Measurements from ENCODE around the gene PGBD5.

PGBD5 gene

DNA sequence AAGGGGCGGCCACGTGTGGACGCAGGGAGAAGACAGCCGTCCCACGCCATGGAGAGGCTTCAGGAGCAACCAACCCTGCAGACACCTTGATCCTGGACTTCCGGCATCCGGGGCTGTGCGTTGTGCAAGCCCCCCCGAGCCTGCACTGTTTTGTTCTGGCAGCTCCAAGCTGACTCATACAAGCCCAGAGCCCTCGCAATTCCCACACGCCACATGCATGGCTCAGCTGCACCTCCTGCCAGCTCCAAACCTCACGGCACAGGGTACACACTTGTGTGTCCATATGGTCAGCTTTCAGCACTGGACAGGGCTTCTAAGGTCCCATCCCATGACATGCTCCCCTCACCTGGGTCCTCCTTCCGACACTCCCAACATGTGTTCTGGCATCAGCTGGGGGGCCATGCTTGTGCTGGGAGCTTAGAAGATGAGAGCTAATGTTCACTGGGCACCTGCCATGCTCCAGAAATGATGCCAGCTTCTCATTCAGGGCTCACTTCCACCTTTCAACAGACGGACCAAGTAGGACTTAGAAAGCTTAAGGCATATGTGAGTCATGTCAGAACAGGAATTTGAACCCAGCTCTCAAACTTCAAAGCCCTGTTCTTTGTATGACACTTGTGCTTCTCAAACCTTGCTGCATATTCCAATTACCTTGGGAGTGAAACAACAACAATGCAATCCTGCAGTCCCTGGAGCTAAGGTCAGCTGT is 137.3 kb downstream of the PGBD5 start:
- TF ChIP-seq, protein P1, sequence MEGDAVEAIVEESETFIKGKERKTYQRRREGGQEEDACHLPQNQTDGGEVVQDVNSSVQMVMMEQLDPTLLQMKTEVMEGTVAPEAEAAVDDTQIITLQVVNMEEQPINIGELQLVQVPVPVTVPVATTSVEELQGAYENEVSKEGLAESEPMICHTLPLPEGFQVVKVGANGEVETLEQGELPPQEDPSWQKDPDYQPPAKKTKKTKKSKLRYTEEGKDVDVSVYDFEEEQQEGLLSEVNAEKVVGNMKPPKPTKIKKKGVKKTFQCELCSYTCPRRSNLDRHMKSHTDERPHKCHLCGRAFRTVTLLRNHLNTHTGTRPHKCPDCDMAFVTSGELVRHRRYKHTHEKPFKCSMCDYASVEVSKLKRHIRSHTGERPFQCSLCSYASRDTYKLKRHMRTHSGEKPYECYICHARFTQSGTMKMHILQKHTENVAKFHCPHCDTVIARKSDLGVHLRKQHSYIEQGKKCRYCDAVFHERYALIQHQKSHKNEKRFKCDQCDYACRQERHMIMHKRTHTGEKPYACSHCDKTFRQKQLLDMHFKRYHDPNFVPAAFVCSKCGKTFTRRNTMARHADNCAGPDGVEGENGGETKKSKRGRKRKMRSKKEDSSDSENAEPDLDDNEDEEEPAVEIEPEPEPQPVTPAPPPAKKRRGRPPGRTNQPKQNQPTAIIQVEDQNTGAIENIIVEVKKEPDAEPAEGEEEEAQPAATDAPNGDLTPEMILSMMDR (IDR thresholded peaks at IDR 0.05), result no peak

DNA sequence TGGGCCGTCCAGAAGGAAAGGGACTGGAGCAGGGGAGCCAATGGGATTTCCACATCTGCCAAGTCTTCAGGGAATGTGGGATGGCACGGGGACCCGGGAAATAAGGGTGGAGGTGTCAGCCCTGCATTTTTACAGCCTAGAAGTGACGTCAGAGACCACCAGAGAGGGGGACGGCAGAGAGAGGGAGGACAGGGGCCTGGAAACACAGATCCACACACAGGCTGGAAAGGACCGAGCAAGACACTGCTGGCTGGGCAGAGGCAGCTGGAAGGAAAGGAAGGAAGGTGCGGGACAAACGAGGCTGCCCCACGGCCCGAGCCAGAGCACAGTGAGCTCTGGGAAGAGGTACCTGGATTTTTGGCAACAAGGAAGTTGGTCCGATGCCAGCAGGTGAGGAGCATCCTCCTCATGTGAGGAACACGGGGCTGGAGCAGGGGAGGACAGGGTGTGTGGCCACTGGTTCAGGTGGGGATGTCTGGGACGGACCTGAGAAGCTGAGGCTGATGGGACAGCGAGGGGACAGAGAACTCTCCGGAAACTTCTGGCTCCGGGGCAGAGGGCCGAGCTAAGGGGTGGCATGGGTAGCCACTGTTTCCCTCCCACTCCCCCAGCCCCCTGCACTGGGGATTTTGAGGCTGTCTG is 138.3 kb downstream of the PGBD5 start:
- TF ChIP-seq, protein P1 (IDR thresholded peaks at IDR 0.05), result no peak

DNA sequence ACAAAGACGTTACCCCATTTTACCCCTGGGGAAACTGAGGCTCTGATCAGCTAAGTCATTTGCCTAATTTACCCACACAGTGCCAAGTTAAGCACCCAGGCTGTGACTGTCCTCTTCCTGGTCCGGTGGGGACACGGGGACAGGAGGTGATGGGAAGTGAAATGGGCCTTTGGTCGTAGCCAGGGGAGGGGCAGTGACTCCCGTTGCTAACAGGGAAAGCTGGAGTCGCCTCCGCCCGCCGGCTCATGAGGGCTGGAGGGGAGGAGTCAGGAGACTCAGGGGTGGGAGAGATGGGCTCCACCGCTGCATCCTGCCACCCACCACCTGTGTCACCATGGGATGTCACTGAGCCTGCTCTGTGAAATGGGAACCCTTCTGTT is 139.3 kb downstream of the PGBD5 start:
- TF ChIP-seq, protein P1 (IDR thresholded peaks at IDR 0.05), result no peak

DNA sequence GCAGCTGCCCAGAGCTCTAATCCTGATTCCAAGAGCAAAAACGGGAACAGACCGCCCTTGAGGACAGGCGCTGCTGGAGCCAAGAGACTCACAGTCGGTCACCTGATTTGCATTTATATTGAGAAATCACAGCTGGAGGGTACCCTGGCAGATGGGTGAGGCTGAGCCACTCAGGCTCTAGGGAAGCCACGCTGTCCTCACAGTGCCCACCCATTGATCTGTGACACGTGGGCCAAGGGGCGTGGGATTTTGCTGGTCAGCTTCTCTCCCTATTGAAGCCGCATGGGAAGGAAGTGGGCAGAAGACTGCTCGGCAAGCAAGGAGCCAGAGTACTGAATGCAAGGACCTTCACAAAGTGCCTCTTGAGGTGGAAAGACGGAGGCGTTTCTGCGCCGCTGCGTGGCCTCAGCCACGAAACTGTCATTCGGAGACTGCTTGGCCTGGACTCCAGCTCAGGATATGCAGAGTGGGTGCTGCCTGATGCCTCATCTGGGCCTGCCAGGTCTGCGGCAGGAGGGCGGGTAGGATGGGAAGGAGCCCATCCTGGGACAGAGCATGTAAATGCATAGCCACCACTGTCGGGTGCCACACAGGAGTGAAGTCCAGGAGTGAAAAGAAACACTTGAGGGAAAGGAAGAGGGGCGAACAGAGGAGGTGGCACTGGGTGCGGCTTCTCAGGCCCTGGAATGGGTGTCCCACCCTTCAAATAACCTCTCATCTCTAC is 139.8 kb downstream of the PGBD5 start:
- TF ChIP-seq, protein P1 (IDR thresholded peaks at IDR 0.05), result no peak

DNA sequence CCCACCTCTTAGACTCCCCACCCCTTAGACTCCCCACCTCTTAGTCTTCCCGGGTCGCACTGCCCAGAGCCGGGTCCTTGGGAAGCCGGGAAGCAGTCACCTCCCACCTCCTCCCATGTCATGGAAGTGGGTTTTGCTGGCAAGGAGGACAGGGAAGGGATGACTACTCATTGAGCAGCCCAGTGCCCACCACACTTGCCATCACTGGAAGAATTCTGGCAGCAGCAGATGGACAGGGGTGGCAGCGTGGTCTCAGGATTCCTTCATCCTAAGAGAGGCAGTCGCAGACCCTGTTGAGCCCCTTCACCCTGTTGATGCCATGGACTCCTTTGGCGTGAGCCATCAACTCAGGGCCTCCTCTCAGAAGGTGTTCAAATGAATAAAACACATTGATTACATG is 140.8 kb downstream of the PGBD5 start:
- TF ChIP-seq, protein P1 (IDR thresholded peaks at IDR 0.05), result no peak

DNA sequence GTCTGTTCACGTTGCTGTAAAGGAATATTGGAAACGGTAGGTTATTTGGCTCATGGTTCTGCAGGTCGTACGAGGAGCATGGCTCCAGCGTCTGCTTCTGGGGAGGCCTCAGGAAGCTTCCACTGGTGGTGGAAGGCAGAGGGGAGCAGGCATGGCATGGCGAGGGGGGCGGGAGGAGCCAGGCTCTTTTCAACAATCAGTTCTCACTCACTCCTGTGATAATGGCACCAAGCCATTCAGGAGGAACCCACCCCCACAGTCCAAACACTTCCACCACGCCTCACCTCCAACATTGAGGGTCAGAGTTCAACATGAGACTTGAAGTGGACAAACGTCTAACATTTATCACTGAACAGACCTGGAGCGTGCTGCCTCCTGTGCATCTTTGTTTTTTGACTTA is 141.2 kb downstream of the PGBD5 start:
- TF ChIP-seq, protein P1 (IDR thresholded peaks at IDR 0.05), result no peak

DNA sequence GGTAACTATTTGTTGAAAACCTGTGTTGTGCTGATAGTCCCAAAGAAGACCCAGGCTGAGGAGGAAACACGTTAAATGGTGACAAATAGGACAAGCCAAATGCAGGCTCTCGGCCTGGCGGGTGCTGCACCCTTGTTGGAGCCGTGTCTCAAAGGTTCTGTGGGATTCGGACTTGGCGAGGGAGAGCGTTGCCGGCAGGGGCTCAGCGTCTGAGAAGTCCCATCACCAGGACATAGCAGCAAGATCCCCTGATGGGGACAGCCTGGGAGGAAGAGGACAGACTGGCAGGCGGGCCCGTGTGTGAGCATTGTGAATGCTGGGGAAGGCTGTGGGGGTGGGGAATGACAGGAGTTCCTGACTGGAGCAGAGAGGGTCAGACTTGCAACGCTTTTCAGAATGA is 142.5 kb downstream of the PGBD5 start:
- TF ChIP-seq, protein P1 (IDR thresholded peaks at IDR 0.05), result no peak
